ENCODE results near the gene ATXN1. TPM values are rescaled to one million over a fixed set of nuclear protein-coding genes. Genes with fewer than 3 reads are reported as not detected.

Gene ATXN1
- total RNA-seq, 3 donors from 2014 or later = 30.4 to 87.3 (median 50.1) TPM

DNA sequence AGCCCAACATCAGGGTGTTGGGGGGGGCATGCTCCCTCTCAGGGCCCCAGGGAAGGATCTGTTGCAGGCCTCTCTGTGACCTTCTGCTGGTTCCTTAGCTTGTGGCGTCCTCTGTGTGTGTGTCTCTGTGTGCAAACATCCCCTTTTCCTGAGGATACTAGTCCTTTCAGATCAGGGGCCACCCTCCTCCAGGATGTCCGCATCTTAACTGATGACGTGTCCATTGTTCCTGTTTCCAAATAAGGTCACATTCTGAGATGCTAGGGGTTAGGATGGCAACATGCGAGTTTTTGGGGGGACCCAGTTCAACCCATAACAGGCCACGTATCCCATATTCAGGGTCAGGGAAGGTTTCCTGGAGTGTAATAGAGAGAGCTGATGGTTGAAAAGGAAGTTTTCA, 482.0 kb downstream of the ATXN1 start:
- no peak for ATAC-seq
- no peak overlapping the region for H3K4me3 ChIP-seq
- no peaks in the 10 kb centered on the region for H3K4me1 ChIP-seq (ENCODE audit: low read depth)
- intact Hi-C loops (cut with DNase I, micrococcal nuclease) = no loop called here
- no peaks in the 10 kb centered on the region for H3K36me3 ChIP-seq (ENCODE audit: low read depth)
- DNase-seq = no peak
- H3K9me3 ChIP-seq = no peaks in the 10 kb centered on the region
- TF ChIP-seq, protein P1, sequence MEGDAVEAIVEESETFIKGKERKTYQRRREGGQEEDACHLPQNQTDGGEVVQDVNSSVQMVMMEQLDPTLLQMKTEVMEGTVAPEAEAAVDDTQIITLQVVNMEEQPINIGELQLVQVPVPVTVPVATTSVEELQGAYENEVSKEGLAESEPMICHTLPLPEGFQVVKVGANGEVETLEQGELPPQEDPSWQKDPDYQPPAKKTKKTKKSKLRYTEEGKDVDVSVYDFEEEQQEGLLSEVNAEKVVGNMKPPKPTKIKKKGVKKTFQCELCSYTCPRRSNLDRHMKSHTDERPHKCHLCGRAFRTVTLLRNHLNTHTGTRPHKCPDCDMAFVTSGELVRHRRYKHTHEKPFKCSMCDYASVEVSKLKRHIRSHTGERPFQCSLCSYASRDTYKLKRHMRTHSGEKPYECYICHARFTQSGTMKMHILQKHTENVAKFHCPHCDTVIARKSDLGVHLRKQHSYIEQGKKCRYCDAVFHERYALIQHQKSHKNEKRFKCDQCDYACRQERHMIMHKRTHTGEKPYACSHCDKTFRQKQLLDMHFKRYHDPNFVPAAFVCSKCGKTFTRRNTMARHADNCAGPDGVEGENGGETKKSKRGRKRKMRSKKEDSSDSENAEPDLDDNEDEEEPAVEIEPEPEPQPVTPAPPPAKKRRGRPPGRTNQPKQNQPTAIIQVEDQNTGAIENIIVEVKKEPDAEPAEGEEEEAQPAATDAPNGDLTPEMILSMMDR (IDR thresholded peaks at IDR 0.05) = no peak

DNA sequence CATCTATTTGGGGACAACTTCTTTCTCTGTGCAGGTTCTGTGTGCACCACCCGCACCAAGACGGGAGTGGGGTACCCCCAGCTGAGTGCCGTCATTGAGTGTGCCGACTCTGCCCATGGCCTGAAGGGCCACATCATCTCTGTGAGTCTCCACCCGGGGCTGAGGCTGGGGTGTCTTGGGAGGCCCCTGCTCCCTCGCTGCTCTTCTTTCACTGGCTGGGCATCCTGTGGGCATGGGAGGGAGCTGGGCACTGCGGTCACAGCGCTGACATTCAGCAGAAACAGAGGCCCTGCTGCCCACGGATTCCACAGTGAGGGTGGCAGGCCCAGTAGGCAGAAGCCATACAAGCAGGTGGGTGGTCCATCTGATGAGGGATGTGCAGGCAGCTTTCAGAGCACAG, 482.5 kb downstream of the ATXN1 start:
- TF ChIP-seq, protein P1 (IDR thresholded peaks at IDR 0.05) = no peak
- H3K4me1 ChIP-seq (ENCODE audit: low read depth) = no peaks in the 10 kb centered on the region
- intact Hi-C loops (cut with DNase I, micrococcal nuclease) = no loop called here
- no peak for ATAC-seq
- no peaks in the 10 kb centered on the region for H3K36me3 ChIP-seq (ENCODE audit: low read depth)
- H3K9me3 ChIP-seq = no peaks in the 10 kb centered on the region
- H3K4me3 ChIP-seq = no peak overlapping the region
- no peak for DNase-seq

DNA sequence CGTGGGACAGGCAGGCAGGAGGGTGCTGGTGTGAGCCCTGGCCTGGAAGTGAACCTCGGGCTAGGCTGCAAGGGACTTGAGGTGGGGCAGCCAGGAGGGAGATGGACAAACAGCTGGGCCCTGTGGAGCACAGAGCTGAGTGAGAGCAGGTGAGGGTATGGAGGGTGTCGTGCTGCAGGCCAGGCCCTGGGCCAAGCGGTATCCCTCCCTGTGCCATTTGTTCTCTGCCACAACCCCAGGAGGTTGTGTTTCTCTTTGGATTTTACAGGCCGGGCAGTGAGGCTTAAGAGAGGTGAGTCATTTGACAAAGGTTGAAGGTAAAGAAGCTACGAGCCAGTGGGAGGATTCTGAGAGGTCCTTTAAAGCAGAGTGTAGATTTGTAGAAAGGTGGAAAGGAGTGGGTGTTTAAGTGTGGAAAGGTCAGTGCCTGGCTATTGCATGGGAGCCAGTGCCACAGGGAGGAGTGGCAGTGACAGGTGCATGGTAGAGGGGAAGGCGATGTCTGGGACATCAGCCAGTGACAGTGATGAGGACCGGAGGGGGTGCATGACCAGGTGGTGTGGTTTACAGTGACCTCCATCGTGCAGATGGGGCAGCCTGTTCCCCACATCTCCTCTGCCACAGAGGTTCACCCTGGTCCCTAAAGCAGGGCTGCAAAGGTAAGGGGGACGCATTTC, 483.1 kb downstream of the ATXN1 start:
- ATAC-seq (peak; percentile 63), DNase-seq (no peak)
- Histone ChIP-seq H3K4me3 (no peak overlapping the region), H3K36me3 (ENCODE audit: low read depth) (no peaks in the 10 kb centered on the region), H3K4me1 (ENCODE audit: low read depth) (no peaks in the 10 kb centered on the region), H3K9me3 (no peaks in the 10 kb centered on the region)
- intact Hi-C loops (cut with DNase I, micrococcal nuclease) = no loop called here
- TF ChIP-seq, protein P1 (IDR thresholded peaks at IDR 0.05) = no peak

DNA sequence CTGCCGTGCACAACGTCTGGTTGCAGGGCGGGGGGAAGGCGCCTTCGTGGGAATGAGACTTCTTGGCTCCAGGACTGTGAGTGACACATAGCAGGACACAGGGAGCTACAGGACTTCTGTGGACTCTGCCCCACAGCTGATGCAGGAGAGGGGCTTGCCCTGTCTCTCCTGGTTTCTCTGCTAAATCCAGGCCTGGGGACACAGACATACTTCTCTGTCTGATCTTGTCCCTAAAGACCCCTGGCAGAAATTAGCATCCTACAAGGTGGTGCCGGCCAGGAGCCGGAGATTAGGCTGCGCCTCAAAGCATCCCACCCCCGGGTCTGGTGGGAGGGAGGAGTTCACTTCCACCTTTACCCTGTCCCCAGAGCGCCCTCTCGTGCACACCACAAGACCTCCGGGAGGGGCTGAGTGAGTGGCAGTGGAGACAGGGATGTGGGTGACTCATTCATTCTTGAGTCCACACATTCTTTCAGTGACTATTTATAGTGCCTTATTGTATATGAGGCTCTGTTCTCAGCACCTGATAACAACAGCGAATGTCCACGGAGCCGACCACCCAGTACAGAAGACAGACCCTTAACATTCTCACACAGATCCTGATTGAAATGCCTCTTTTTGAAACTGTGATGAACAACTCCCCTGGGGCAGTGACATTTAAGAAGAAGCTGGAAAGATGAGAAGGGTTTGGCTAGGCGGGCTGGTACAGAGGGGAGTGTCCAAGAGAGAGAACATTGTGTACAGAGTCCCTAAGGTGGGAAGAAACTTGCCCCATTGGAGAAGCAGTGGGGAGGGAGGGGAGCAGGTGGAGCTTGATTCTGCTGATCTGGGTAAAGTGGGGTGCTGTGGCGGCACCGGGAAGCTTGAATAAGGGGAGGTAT, 483.9 kb downstream of the ATXN1 start:
- intact Hi-C loops (cut with DNase I, micrococcal nuclease) = no loop called here
- ATAC-seq (peak; percentile 91), DNase-seq (peak; percentile 25 to 64 (median 56))
- no peaks in the 10 kb centered on the region for H3K9me3 ChIP-seq
- no peaks in the 10 kb centered on the region for H3K4me1 ChIP-seq (ENCODE audit: low read depth)
- no peaks in the 10 kb centered on the region for H3K36me3 ChIP-seq (ENCODE audit: low read depth)
- no peak overlapping the region for H3K4me3 ChIP-seq
- TF ChIP-seq, protein P1 (IDR thresholded peaks at IDR 0.05) = no peak

DNA sequence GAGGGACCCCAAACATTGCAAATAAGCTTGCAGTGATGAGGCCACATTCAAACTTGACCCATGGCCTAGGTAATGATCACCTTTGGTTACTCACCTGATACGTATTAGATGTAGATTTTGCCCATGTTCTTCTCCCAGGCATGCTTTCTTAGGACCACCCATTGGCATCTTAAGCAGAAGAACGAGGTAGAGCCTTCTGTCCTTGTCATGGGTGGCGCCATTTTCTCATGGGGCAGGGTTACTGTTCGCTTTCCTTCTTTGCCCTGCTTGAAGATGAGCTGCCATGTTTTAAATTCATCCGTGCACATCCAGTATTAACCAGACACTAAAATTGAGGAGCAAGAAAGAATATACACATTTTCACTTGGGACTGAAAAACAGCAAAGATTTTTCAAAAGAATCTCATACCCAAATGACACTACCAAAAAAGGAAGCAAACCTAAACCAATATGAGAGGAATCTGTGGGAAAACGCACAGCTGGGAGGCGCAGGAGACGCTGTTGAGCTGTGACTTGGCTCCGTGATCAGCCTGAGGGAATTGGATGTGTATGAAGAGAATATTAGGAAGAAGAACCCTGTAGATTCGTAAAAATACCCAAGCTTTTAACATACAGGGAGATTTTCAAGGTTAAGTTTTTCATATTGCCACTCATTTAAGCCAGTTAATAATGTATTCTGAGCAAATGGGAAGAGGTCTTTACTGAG, 486.2 kb downstream of the ATXN1 start:
- ATAC-seq (no peak), DNase-seq (no peak)
- intact Hi-C loops (cut with DNase I, micrococcal nuclease) = no loop called here
- Histone ChIP-seq H3K4me1 (ENCODE audit: low read depth) (no peaks in the 10 kb centered on the region), H3K4me3 (no peak overlapping the region), H3K36me3 (ENCODE audit: low read depth) (no peaks in the 10 kb centered on the region), H3K9me3 (no peaks in the 10 kb centered on the region)
- TF ChIP-seq, protein P1 (IDR thresholded peaks at IDR 0.05) = no peak

All from mucosa of descending colon (tissue), 3 donors.